Neural cell (in vitro differentiated cells): ENCODE data around the gene GNA12.

ENCODE experiments used
- EZH2 ChIP-seq: fragments of 200-600, 300-800 bp; shearing (Covaris generic), sonication (generic); IDR thresholded peaks from 2 replicates; pipeline ENCODE4 v1.6.1; 2014; ENCODE audit warnings: antibody characterized with exemption, low read length, borderline replicate concordance, mild to moderate bottlenecking; ENCODE audit not compliant: insufficient read depth, poor library complexity, severe bottlenecking
- POLR2AphosphoS5 ChIP-seq: IDR thresholded peaks from 2 replicates; pipeline ENCODE4 v1.6.1; 2012
- TF ChIP-seq, protein P1 (sequence below): fragments of 450-650 bp; IDR thresholded peaks from 2 replicates; pipeline ENCODE4 v1.5.1; 2014; ENCODE audit warnings: antibody characterized with exemption, mild to moderate bottlenecking, moderate library complexity; ENCODE audit not compliant: poor library complexity, severe bottlenecking
- TF ChIP-seq, protein P2 (sequence below): IDR thresholded peaks from 2 replicates; pipeline ENCODE4 v1.6.1; 2012; ENCODE audit warnings: borderline replicate concordance

DNA sequence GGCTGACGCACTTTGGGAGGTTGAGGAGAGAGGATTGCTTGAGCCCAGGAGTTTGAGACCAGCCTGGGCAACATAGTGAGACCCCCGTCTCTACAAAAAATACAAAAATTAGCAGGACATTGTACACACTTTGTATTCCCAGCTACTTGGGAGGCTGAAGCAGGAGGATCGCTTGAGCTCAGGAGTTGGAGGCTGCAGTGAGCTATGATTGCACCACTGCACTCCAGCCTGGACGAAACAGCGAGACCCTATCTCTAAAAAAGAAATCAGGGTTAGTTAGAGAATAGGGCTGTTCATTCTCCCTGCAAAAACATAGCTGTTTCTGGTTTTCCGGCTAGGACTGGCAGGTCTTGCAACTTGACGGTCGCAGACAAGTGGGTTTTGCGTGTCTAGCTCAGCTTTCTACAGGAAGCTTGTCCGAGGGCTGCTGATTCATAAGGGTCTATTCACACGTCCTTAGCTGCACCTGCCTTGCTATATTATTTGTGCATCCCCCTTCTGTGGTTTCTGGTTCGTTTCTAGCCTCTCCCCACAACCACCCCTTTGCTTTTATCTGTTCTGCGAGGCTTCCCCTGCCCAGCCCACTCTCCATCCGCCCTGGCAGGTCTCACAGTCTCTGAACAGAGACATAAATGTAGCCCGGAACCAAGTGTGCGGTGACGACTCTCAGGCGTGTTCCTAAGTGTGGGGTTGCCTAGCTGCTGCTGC, 145.4 kb downstream of the GNA12 start:
- TF ChIP-seq EZH2 (no peak), POLR2AphosphoS5 (no peak)
- TF ChIP-seq, protein P1, sequence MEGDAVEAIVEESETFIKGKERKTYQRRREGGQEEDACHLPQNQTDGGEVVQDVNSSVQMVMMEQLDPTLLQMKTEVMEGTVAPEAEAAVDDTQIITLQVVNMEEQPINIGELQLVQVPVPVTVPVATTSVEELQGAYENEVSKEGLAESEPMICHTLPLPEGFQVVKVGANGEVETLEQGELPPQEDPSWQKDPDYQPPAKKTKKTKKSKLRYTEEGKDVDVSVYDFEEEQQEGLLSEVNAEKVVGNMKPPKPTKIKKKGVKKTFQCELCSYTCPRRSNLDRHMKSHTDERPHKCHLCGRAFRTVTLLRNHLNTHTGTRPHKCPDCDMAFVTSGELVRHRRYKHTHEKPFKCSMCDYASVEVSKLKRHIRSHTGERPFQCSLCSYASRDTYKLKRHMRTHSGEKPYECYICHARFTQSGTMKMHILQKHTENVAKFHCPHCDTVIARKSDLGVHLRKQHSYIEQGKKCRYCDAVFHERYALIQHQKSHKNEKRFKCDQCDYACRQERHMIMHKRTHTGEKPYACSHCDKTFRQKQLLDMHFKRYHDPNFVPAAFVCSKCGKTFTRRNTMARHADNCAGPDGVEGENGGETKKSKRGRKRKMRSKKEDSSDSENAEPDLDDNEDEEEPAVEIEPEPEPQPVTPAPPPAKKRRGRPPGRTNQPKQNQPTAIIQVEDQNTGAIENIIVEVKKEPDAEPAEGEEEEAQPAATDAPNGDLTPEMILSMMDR: no peak
- TF ChIP-seq, protein P2, sequence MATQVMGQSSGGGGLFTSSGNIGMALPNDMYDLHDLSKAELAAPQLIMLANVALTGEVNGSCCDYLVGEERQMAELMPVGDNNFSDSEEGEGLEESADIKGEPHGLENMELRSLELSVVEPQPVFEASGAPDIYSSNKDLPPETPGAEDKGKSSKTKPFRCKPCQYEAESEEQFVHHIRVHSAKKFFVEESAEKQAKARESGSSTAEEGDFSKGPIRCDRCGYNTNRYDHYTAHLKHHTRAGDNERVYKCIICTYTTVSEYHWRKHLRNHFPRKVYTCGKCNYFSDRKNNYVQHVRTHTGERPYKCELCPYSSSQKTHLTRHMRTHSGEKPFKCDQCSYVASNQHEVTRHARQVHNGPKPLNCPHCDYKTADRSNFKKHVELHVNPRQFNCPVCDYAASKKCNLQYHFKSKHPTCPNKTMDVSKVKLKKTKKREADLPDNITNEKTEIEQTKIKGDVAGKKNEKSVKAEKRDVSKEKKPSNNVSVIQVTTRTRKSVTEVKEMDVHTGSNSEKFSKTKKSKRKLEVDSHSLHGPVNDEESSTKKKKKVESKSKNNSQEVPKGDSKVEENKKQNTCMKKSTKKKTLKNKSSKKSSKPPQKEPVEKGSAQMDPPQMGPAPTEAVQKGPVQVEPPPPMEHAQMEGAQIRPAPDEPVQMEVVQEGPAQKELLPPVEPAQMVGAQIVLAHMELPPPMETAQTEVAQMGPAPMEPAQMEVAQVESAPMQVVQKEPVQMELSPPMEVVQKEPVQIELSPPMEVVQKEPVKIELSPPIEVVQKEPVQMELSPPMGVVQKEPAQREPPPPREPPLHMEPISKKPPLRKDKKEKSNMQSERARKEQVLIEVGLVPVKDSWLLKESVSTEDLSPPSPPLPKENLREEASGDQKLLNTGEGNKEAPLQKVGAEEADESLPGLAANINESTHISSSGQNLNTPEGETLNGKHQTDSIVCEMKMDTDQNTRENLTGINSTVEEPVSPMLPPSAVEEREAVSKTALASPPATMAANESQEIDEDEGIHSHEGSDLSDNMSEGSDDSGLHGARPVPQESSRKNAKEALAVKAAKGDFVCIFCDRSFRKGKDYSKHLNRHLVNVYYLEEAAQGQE: no peak
